IPS DF 19.7 (cell line): ENCODE measurements around the gene CHI3L1.
A peak's percentile ranks its signal among the peaks of the same experiment; 100 is the strongest.
"Not testable (repeated sequence)": the region's sequence is repeated elsewhere in the genome, so short reads cannot be mapped to it uniquely, and the experiment has no call there.

ENCODE experiments used
- DNase-seq: peaks from one replicate; pipeline ENCODE4 v3.0.0-alpha.2; 2013; ENCODE audit warnings: low read depth, low spot score

CHI3L1 gene

GRCh38 chr1:203186446-203187303 is at the start of gene CHI3L1:
CHI3L1 (minus strand) TSS chr1:203186704; CDS start chr1:203186623, 81 bp downstream.
- DNase-seq, result no peak

GRCh38 chr1:203234901-203235300 is 48.4 kb upstream of the CHI3L1 start:
- not testable (repeated sequence) for DNase-seq

GRCh38 chr1:203229471-203230135 is 43.1 kb upstream of the CHI3L1 start, which contains the start of gene CHIT1:
CHIT1 (minus strand) TSS chr1:203229673; CDS start chr1:203229636, 37 bp downstream.
- DNase-seq, result no peak

- no peak for DNase-seq
Observed at GRCh38 chr1:203228670-203229069, 42.2 kb upstream of the CHI3L1 start.

- no peak for DNase-seq
Observed at GRCh38 chr1:203227371-203228083, 41.0 kb upstream of the CHI3L1 start.

- no peak for DNase-seq
Observed at GRCh38 chr1:203225071-203225470, 38.6 kb upstream of the CHI3L1 start.

- no peak for DNase-seq
Observed at GRCh38 chr1:203223012-203223775, 36.7 kb upstream of the CHI3L1 start.

GRCh38 chr1:203219934-203220333 is 33.4 kb upstream of the CHI3L1 start:
- DNase-seq, result no peak

GRCh38 chr1:203219171-203219570 is 32.7 kb upstream of the CHI3L1 start:
- no peak for DNase-seq

GRCh38 chr1:203217668-203218067 is 31.2 kb upstream of the CHI3L1 start:
- no peak for DNase-seq

GRCh38 chr1:203217139-203217655 is 30.7 kb upstream of the CHI3L1 start:
- no peak for DNase-seq

- DNase-seq, result peak; percentile 48
Observed at GRCh38 chr1:203216274-203217138, 30.0 kb upstream of the CHI3L1 start.

GRCh38 chr1:203215573-203215972 is 29.1 kb upstream of the CHI3L1 start:
- no peak for DNase-seq

GRCh38 chr1:203214871-203215270 is 28.4 kb upstream of the CHI3L1 start:
- DNase-seq, result no peak

- no peak for DNase-seq
Observed at GRCh38 chr1:203213126-203213525, 26.6 kb upstream of the CHI3L1 start.

- no peak for DNase-seq
Observed at GRCh38 chr1:203211812-203212211, 25.3 kb upstream of the CHI3L1 start.

GRCh38 chr1:203210988-203211387 is 24.5 kb upstream of the CHI3L1 start:
- DNase-seq, result no peak

- DNase-seq, result no peak
Observed at GRCh38 chr1:203210350-203210749, 23.8 kb upstream of the CHI3L1 start.

GRCh38 chr1:203208181-203208580 is 21.7 kb upstream of the CHI3L1 start:
- no peak for DNase-seq

- DNase-seq, result no peak
Observed at GRCh38 chr1:203207751-203208150, 21.2 kb upstream of the CHI3L1 start.
